GM13977 (cell line): ENCODE results near the gene FAM162A.

Experiments
- DNase-seq: peaks from one replicate; pipeline ENCODE4 v3.0.0; 2012; ENCODE audit warnings: low spot score
- CTCF ChIP-seq: IDR thresholded peaks from 2 replicates; pipeline ENCODE4 v1.5.1; 2012; ENCODE audit warnings: mild to moderate bottlenecking, control low read depth; ENCODE audit not compliant: insufficient read depth; ENCODE audit errors: extremely low read depth, missing control alignments
- in situ Hi-C: fragments of 300-500 bp; cut with MboI; formaldehyde crosslinking; loops from one replicate; pipeline ENCODE4 v1.12.0; 2022; ENCODE audit warnings: low sequenced_read_pairs, low pct_unique_long_range_greater_than_20kb, mixed read lengths, inconsistent platforms; ENCODE audit not compliant: unreplicated experiment

FAM162A gene

GRCh38 chr3:122392868-122393844, 9.2 kb downstream of the FAM162A start:
- peak; percentile 77 for TF ChIP-seq CTCF
- peak; percentile 41 for DNase-seq
- in situ Hi-C loops: no loop called here

- no peak for DNase-seq
- in situ Hi-C loops: no loop called here
- no peak for TF ChIP-seq CTCF
Observed at GRCh38 chr3:122394173-122394572, 10.2 kb downstream of the FAM162A start.

GRCh38 chr3:122395582-122395981, 11.6 kb downstream of the FAM162A start:
- in situ Hi-C loops: no loop called here
- DNase-seq: no peak
- no peak for TF ChIP-seq CTCF

GRCh38 chr3:122396511-122396910, 12.5 kb downstream of the FAM162A start:
- DNase-seq: no peak
- TF ChIP-seq CTCF: no peak
- in situ Hi-C loops: no loop called here

- in situ Hi-C loops: no loop called here
- no peak for TF ChIP-seq CTCF
- no peak for DNase-seq
Observed at GRCh38 chr3:122397201-122397600, 13.2 kb downstream of the FAM162A start.

GRCh38 chr3:122398920-122399319, 14.9 kb downstream of the FAM162A start:
- no peak for TF ChIP-seq CTCF
- in situ Hi-C loops: no loop called here
- no peak for DNase-seq
